Tracheal epithelial cell (primary cell): ENCODE measurements around the gene KIAA0513. TPM values are rescaled to one million over a fixed set of nuclear protein-coding genes. Genes with fewer than 3 reads are reported as not detected.

Experiments used
- total RNA-seq: library from RNA; depleted of rRNA; stranded (reverse); fragments of >200 nt; gene quantifications from 2 replicates; pipeline ENCODE4 v1.2.1, GENCODE V29; 2014

The KIAA0513 gene, protein sequence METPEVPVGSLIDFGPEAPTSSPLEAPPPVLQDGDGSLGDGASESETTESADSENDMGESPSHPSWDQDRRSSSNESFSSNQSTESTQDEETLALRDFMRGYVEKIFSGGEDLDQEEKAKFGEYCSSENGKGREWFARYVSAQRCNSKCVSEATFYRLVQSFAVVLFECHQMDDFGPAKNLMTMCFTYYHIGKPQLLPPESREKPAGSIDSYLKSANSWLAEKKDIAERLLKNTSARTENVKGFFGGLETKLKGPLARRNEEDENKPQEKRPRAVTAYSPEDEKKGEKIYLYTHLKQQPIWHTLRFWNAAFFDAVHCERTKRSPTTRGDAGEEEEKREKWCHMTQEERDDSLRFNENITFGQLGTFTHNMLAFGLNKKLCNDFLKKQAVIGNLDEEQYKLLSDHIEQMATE
- 6.5 and 10.2 TPM in 2 replicates for total RNA-seq

DNA sequence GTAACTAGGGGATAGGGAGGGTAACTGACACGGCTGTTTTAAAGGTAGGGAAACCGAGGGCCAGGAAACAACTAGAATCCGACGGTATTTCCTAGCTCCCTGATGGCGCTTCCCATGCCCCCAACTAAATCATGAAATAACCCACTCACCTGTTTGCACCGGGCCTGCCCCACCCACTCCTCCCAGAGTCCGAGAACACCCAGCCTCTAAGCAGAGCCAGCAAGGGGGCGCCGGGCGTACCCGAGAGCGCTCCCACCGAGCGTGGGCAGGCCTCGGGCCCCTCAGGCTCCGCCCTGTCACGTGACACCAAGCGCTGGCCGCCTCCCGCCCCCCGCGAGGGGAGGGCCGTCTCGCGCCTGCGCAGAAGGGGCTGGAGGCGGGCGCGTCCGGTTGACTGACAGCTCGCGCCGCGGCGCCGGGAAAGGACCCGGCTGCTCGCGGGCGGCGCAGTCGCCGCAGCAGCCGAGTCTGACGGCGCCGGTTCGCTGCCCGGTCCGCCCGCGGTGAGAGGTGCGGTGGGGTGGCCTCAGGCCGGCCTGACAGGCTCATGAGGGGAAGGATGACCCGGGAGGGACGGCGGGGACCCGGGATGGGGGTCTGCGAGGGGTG lies at the start of gene KIAA0513:
Gene KIAA0513, plus strand, starts transcription at position 447 of the 609 bp plus-strand sequence. CDS start 39,277 bp downstream, outside the sequence.

DNA sequence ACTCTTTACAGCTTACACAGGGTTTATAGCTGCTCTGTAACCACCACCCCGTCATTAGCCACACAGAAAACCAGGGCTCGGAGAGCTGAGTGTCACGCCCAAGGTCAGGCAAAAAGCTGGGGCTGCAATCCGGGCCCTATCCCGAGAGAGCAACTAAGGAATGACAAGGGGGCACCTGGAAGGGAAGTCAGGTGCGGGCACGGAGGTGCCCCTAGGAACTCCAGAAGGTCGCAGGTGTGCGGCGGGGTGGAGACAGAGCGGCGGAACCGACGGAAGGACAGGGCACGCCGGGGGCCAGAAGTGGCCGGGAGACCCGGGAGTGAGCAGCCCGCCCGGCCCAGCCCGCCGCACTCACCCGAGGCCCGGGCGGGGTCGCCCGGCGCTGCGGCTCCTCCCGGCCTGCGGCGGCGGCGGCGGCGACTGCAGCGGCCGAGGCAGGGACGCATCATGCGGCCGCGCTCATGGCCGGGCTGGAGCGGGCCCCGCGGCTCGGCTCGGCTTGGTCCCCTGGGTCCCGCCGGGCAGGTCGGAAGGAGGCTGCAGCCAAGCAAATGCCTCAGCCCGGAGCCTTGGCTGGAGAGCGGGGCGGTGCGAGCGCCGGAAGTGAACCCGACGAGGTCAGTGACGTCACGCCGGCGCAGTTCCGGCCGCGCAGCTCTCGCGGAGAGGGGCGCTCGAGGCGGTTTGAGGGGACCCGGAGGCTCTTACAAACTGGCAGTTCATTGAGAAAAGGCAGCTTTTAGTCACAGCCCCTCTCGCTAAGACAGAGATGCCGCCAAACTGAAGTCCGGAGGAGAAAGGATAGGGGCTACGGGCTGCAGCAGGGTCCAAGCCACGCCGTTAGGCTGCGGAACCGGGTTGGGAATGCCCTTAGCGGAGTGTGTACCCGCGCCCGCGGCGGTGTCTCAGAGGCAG lies 16.4 kb upstream of the KIAA0513 start, which contains the start of gene ZDHHC7:
Gene ZDHHC7, minus strand, starts transcription at position 605 of the 915 bp plus-strand sequence. CDS start 20,917 bp downstream, outside the sequence.

DNA sequence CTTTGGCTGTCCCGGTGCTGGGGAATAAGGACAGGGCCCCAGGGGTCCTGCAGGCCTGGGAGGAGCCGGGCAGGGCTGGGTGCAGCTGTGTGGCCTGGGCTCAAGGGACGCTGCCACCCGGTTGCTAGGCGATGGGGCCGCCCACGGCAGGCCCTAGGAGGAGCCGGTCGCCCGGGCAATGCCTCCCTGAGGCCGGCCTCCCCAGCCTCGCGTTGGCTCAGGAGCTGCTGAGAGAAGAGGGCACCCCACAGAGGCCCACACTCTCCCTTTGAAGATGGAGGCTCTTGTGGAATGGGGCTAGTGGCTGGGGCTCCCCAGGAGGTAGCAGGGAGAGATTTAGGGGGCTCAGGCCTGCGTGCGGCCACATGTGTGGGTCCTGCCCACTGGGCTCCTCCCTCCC lies 84.8 kb downstream of the KIAA0513 start, which contains the start of gene CIBAR2:
Gene CIBAR2, minus strand, starts transcription at position 109 of the 400 bp plus-strand sequence. CDS start 120 bp downstream, outside the sequence.

Other genes starting within 250 kb of the KIAA0513 start
- gene CRISPLD2, start 207.8 kb upstream of the KIAA0513 start, total RNA-seq = 0.21 and 19.3 TPM in 2 replicates
- 75.7 and 82.3 TPM in 2 replicates for gene ZDHHC7, start 16.3 kb upstream of the KIAA0513 start, total RNA-seq
- not detected in 2 replicates for gene CIBAR2, start 84.7 kb downstream of the KIAA0513 start, total RNA-seq